Fibroblast of the aortic adventitia (primary cell): ENCODE data around the gene ZNF234. TPM values are rescaled to one million over a fixed set of nuclear protein-coding genes. Genes with fewer than 3 reads are reported as not detected.

Experiments used
- DNase-seq: peaks from one replicate; pipeline ENCODE4 v3.0.0-alpha.2; 2010; ENCODE audit warnings: low read depth
- H3K4me3 ChIP-seq: 2 replicates; pipeline ENCODE4 v1.5.1; 2011; ENCODE audit warnings: low read depth, mild to moderate bottlenecking, control low read depth, low read length, moderate library complexity
- total RNA-seq: library from RNA; depleted of rRNA; stranded (reverse); fragments of >200 nt; gene quantifications from 2 replicates; pipeline ENCODE4 v1.2.3, GENCODE V29; 2012; ENCODE audit warnings: low replicate concordance
- TF ChIP-seq, protein P1 (sequence below): IDR thresholded peaks from 2 replicates; pipeline ENCODE4 v1.5.1; 2011; ENCODE audit warnings: mild to moderate bottlenecking, low read length, control low read depth, inconsistent platforms; ENCODE audit not compliant: insufficient read depth

The ZNF234 gene
- total RNA-seq, result 5.6 and 10.6 TPM in 2 replicates

DNA sequence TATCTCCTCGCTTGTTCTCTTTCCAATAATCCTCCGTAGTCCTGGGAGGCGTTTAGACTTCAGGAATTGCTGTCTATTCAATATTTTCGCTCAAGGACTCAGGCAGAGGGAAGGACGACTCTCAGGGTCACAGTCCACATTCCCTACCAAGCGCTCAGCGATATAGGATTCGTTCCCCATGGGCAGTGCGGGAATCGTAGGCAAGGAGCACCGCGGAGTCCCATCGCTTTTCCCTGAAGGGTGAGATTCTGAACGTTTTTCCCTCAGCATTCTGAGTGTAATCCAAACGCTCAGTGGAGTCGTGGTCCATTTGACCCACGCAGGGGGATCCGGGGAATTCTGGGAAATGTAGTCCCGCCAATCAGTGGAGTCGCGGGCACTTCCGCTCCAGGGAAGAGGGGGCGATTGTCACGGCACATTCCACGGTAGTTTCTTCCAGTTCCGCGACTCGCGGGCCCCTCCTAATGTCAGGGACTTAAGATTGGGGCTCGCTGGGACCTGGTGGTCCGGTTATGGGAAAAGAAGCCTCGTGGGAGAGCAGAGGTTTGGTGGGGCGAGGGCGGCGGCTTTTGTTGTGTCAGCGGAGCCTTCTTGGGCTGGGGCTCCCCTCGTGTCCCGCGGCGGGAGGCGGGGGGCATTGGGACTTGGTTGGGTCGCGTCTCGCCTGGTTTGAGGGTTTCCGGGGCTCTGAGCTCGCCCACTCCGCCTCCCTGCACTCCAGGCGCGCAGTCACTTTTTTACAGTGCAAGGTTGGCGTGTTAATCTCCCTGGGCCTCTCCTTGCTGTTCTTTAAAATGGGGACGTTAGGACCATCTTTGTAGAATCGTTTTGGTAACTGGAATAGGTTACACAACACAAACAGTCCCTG, at the start of gene ZNF234:
Gene ZNF234 (plus strand): TSS at position 364 of the 868 bp plus-strand sequence. CDS start 3,079 bp downstream, outside the sequence.
- DNase-seq, result peak; percentile 87
- H3K4me3 ChIP-seq, result peak within 1 kb of the TSS; percentile 88
- TF ChIP-seq, protein P1, sequence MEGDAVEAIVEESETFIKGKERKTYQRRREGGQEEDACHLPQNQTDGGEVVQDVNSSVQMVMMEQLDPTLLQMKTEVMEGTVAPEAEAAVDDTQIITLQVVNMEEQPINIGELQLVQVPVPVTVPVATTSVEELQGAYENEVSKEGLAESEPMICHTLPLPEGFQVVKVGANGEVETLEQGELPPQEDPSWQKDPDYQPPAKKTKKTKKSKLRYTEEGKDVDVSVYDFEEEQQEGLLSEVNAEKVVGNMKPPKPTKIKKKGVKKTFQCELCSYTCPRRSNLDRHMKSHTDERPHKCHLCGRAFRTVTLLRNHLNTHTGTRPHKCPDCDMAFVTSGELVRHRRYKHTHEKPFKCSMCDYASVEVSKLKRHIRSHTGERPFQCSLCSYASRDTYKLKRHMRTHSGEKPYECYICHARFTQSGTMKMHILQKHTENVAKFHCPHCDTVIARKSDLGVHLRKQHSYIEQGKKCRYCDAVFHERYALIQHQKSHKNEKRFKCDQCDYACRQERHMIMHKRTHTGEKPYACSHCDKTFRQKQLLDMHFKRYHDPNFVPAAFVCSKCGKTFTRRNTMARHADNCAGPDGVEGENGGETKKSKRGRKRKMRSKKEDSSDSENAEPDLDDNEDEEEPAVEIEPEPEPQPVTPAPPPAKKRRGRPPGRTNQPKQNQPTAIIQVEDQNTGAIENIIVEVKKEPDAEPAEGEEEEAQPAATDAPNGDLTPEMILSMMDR, result no peak

DNA sequence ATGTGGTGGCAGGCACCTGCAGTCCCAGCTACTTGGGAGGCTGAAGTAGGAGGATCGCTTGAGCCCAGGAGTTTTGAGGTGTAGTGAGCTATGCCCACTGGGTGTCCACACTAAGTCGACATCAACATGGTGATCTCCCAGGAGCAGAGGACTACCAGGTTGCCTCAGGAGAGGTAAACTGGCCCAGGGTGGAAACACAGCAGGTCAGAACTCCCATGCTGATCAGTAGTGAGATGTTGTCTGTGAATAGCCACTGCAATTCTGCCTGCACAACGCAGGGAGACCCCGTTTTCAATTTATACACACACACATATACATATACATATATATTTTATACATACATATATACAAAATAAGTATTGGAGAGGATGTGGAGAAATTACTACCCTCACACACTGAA, 49.2 kb upstream of the ZNF234 start:
- no peak overlapping the region for H3K4me3 ChIP-seq
- TF ChIP-seq, protein P1, result no peak
- DNase-seq, result no peak

DNA sequence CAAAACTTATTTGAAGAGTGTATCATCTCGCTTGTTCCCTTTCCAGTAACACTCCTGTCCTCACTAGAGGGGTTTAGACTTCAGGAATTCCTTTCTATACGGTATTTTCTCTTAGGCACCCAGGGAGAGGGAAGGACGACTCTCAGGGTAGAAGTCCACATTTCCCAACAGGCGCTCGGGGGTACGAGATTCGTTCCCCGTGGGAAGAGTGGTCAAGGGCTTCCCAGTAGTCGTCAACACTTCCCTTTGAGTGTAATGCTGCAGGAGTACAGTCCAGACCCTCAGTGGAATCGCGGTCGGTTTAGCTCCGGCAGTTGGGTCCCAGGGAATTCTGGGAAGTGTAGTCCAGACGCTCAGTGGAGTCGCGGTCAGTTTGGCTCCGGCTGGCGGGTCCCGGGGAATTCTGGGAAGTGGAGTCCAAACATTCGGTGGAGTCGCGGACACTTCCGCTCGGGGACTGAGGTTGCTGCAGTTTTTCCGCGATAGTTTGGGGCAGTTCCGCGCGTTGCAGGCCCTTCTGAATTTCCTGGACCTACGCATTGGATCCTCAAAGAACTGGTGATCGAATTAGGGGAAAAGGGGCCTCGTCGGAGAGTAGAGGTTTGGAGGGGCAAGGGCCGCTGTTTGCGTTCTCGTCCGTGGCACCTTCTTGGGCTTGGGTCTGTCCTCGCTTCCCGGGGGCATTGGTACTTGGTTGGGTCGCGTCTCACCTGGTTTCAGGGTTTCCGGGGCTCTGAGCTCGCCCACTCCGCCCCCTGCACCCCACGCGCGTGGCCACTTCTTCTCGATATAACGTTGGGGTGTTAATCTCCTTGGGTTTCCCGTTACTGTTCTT, 47.2 kb upstream of the ZNF234 start, which contains the start of gene ZNF224:
Gene ZNF224 (plus strand): TSS at position 431 of the 835 bp plus-strand sequence. CDS start 3,513 bp downstream, outside the sequence.
- peak; percentile 91 for DNase-seq
- H3K4me3 ChIP-seq, result peak within 1 kb of the TSS; percentile 95
- TF ChIP-seq, protein P1, result no peak

DNA sequence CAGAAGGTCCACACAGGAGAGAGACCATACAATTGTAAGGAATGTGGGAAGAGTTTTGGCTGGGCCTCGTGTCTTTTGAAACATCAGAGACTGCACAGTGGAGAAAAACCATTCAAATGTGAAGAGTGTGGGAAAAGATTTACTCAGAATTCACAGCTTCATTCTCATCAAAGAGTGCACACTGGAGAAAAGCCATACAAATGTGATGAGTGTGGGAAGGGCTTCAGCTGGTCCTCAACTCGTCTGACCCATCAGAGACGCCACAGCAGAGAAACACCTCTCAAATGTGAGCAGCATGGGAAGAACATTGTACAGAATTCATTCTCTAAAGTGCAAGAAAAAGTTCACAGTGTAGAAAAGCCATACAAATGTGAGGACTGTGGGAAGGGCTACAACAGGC, 33.6 kb upstream of the ZNF234 start:
- DNase-seq, result no peak
- TF ChIP-seq, protein P1, result no peak
- no peak overlapping the region for H3K4me3 ChIP-seq

DNA sequence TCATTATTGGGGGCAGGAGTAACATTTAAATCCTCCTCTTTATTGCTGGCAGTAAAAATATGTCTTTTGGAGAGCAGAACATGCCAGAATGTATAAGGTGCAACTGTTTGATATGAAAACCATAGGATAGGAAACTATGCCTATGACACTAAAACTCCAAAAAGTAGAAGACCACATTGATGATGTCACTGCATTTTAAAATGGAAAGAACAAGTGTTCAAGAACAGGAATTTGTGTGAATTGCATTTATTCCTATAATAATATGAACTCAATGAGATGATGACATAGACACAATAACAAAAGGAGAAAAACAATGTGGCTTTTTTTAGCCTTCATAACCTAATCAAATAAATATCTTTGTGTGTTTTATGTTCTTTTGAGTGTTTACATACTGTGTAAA, 31.9 kb upstream of the ZNF234 start:
- TF ChIP-seq, protein P1, result no peak
- DNase-seq, result no peak
- no peak overlapping the region for H3K4me3 ChIP-seq

DNA sequence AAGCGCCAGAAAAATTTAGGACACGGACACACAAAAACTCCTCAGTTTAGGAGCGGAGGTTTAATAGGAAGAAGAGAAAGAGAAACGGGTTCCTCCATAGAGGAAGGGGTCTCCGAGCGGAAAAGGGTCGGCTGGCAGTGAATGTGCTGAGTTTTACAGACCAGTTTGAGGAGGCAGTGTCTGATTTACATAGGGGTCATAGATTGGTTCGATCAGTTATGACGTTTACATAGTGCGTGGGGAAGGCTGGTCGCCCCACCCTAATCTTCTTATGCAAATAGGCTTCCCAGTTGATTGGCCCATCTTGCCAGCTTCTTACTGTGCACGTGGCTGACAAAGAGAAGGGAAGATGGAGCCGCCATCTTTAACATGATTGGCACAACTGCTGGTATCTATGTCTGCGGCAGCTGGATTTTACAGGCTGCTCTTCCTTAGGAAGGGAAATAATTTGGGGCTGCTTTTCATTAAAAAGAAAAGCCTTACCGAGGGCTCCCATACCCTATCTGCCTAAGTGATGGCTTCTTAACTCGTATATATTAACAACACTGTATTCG, 29.4 kb upstream of the ZNF234 start:
- DNase-seq, result peak; percentile 86
- TF ChIP-seq, protein P1, result no peak

More for the DNA sequence above, 29.4 kb upstream of the ZNF234 start:
- H3K4me3 ChIP-seq, result peak overlapping the region; percentile 94
